ENCODE results near the gene GSTO2.

GSTO2 gene

DNA sequence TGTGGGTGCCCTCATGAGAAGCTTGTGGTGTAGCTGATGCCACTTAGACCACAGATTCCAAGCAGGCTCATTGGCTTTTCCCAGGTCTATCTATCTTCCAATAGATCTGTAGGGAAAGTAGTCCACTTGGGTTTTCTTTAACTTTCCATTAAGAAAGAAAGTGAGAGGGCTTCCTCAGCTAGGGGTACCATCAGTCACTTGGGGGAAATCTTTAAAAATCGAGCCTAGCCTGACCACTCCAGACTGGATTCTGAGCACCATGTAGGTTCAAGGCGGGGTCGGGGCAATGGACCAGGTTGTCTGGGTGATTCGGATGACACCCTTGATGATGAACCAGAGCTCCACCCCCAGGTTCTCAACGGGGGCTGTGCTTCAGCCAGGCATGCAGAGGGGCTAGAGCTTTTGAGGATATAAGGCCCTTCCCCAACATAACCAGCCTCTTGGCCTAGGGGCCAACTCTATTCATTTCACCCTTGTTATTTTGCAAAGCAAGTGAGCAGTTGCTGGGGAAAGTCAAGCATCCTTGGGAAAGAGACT, 42.3 kb downstream of the GSTO2 start:
- H3K36me3 ChIP-seq (ENCODE audit: control insufficient read depth, insufficient read depth, low read length), result peaks cover 49% of the 10 kb centered on the region
- H3K27me3 ChIP-seq (ENCODE audit: control insufficient read depth, insufficient read depth, low read length), result no peaks in the 10 kb centered on the region
- no peaks in the 10 kb centered on the region for H3K4me1 ChIP-seq (ENCODE audit: control insufficient read depth, insufficient read depth, low read length)
- no peak overlapping the region for H3K9ac ChIP-seq (ENCODE audit: low read depth, low read length)
- no peak overlapping the region for H3K4me3 ChIP-seq (ENCODE audit: low read depth, low read length)
- H3K9me3 ChIP-seq (ENCODE audit: control insufficient read depth, insufficient read depth, low read length), result no peaks in the 10 kb centered on the region
- no peak overlapping the region for H3K27ac ChIP-seq (ENCODE audit: low read depth, low read length)

DNA sequence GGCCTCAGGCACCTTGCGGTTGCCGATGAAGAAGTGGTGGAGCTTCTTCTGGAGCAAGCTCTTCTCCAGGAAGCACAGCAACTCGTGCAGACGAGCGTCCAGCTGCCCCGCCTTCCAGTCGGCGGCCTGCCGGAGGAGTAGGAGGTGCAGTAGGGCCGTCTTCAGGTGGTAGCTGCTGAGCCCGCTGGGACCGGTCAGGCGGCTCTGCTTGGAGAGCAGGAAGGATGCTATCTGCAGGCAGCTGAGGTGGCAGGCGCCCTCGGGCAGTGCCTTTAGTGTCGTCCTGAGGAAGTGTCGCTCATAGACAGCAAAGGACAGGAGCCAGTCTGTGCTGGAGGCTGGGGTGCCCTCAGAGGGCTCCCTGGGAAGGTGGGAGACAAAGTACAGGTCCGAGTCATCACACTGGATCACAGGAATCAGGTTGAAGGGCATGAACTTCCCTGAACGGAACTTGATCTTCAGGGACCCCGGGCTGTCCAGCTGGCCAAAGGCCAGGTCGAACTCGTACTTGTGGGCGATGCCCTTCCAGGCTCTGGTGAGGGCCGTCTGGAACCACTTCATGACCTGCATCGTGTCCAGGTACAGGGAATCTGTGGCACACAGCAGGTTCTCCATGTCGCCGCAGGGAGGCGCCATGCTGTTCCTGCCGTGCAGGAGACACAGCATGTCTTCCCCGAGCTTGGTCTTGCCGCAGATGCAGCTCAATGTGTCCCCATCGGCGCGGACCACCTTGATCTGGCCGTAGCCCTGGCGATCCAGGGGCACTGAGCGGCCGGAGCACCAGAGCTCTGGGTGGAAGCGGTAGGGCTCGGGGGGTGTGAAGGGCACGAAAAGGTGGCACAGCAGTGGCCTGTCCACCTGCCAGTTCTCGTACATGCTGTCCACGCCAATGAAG, 45.9 kb downstream of the GSTO2 start:
- no peak overlapping the region for H3K4me3 ChIP-seq (ENCODE audit: low read depth, low read length)
- H3K36me3 ChIP-seq (ENCODE audit: control insufficient read depth, insufficient read depth, low read length), result peaks cover 49% of the 10 kb centered on the region
- no peak overlapping the region for H3K9ac ChIP-seq (ENCODE audit: low read depth, low read length)
- no peak overlapping the region for H3K27ac ChIP-seq (ENCODE audit: low read depth, low read length)
- H3K9me3 ChIP-seq (ENCODE audit: control insufficient read depth, insufficient read depth, low read length), result no peaks in the 10 kb centered on the region
- H3K27me3 ChIP-seq (ENCODE audit: control insufficient read depth, insufficient read depth, low read length), result no peaks in the 10 kb centered on the region
- peaks cover 23% of the 10 kb centered on the region for H3K4me1 ChIP-seq (ENCODE audit: control insufficient read depth, insufficient read depth, low read length)

DNA sequence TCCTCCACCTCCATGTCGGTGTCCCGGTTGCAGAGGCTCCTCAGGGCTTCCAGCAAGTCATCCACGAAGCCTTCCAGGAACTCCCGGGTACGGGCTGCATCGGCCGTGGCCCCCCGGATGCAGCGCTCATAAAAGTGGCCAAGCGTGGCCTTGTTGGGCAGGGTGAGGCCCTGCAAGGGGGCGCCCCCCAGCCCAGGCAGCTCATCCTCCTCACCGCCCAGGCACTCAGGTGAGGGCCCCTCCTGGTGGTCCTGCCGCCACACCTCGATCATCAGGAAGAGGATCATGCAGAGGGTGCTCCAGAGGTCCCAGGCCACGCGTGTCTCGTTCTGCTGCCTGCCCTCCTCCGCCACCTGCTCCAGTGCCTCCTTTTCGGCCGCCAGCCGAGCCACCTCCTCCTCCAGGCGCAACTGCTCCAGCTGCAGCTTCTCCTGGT, 46.5 kb downstream of the GSTO2 start:
- Histone ChIP-seq H3K9ac (ENCODE audit: low read depth, low read length) (no peak overlapping the region), H3K4me1 (ENCODE audit: control insufficient read depth, insufficient read depth, low read length) (peaks cover 27% of the 10 kb centered on the region), H3K36me3 (ENCODE audit: control insufficient read depth, insufficient read depth, low read length) (peaks cover 46% of the 10 kb centered on the region), H3K27me3 (ENCODE audit: control insufficient read depth, insufficient read depth, low read length) (no peaks in the 10 kb centered on the region), H3K4me3 (ENCODE audit: low read depth, low read length) (no peak overlapping the region), H3K27ac (ENCODE audit: low read depth, low read length) (no peak overlapping the region), H3K9me3 (ENCODE audit: control insufficient read depth, insufficient read depth, low read length) (no peaks in the 10 kb centered on the region)

DNA sequence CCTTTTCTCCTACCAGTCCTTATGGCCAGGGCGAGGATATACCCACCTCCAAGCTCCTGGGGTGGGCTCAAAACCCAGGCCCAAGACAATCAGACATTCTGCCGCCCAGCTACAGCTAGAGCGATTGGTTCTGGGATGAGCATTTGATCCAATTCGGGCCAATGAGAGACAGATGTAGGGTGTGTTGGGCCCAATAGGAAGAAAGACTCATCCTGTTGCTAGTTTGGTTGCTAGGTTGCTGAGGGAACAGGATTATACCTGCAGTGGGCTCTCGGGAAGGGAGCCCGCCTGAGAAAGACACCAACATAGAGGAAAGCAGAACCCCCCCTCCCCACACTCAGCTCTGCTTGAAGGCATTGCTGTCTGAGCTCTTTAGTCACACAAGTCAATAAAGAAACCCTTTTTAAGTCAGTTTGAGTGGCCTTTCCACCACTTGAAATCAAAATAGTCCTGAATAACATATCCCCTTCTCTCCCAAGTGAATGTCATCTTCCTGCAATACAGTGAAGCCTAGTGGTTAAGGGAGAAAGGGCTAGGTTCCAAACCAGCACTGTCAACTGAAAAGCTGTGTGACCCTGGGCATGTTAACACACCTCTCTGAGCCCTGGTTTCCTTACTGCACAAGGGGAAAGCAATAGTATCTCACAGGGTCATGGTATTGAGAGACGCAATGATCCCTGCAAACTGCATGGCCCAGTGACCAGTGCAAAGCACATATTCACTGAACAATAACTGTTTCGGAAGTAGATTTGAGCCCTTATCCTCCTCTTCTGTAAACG, 47.5 kb downstream of the GSTO2 start:
- H3K4me3 ChIP-seq (ENCODE audit: low read depth, low read length), result no peak overlapping the region
- H3K4me1 ChIP-seq (ENCODE audit: control insufficient read depth, insufficient read depth, low read length), result peaks cover 27% of the 10 kb centered on the region
- H3K9ac ChIP-seq (ENCODE audit: low read depth, low read length), result no peak overlapping the region
- H3K36me3 ChIP-seq (ENCODE audit: control insufficient read depth, insufficient read depth, low read length), result peaks cover 37% of the 10 kb centered on the region
- H3K27ac ChIP-seq (ENCODE audit: low read depth, low read length), result no peak overlapping the region
- H3K27me3 ChIP-seq (ENCODE audit: control insufficient read depth, insufficient read depth, low read length), result no peaks in the 10 kb centered on the region
- no peaks in the 10 kb centered on the region for H3K9me3 ChIP-seq (ENCODE audit: control insufficient read depth, insufficient read depth, low read length)

DNA sequence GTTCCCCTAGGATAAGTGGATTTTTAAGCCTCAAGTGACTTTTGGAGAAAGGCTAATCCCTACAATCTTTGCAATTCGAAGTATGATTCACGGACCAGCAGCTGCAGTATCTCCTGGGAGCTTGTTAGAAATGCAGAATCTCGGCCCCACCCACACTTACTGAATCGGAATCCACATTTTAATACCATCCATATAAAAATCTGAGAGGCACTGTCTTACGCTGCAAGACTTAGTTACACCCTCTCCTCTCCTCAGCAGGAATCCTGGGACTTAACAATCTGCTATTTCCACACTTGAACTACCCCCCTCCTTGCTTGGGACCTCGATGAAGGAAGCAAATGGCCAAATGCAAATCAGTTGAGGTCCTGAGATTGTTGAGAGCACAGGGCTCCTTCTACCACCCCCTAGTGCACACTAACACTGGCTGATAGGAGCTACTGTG, 48.3 kb downstream of the GSTO2 start:
- no peak overlapping the region for H3K4me3 ChIP-seq (ENCODE audit: low read depth, low read length)
- peak overlapping the region; percentile 17 for H3K27ac ChIP-seq (ENCODE audit: low read depth, low read length)
- H3K9ac ChIP-seq (ENCODE audit: low read depth, low read length), result no peak overlapping the region
- peaks cover 37% of the 10 kb centered on the region for H3K36me3 ChIP-seq (ENCODE audit: control insufficient read depth, insufficient read depth, low read length)
- no peaks in the 10 kb centered on the region for H3K27me3 ChIP-seq (ENCODE audit: control insufficient read depth, insufficient read depth, low read length)
- peaks cover 33% of the 10 kb centered on the region for H3K4me1 ChIP-seq (ENCODE audit: control insufficient read depth, insufficient read depth, low read length)
- no peaks in the 10 kb centered on the region for H3K9me3 ChIP-seq (ENCODE audit: control insufficient read depth, insufficient read depth, low read length)

DNA sequence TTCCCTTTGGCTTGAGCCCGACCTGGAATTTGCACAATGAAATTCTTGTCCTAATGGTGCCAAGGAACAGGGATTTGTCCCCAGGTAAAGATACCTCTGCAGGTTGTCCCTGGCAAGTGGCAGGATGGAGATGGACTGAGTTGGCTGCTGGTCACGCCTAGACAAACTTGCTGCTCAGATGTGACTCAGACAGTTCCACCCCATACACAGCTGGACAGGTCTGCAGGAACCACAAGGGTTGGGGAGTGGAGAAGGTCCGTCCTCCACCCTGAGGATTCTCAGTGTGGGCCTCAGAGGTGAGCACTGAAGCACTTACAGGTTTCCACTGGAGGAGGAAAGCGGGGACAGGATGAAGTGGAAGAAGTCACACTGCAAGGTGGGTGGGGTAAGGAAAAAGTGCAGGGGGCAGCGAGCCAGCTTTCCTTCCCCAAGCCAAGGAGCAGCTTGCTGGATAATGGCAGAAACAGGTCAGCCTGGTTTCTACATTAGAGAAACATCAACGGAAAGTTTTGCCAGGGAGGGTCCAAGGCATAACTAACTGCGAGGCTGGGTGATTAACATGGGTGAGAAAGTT, 48.8 kb downstream of the GSTO2 start:
- no peaks in the 10 kb centered on the region for H3K27me3 ChIP-seq (ENCODE audit: control insufficient read depth, insufficient read depth, low read length)
- peaks cover 33% of the 10 kb centered on the region for H3K36me3 ChIP-seq (ENCODE audit: control insufficient read depth, insufficient read depth, low read length)
- H3K4me1 ChIP-seq (ENCODE audit: control insufficient read depth, insufficient read depth, low read length), result peaks cover 38% of the 10 kb centered on the region
- H3K9ac ChIP-seq (ENCODE audit: low read depth, low read length), result no peak overlapping the region
- H3K9me3 ChIP-seq (ENCODE audit: control insufficient read depth, insufficient read depth, low read length), result no peaks in the 10 kb centered on the region
- H3K4me3 ChIP-seq (ENCODE audit: low read depth, low read length), result no peak overlapping the region
- H3K27ac ChIP-seq (ENCODE audit: low read depth, low read length), result peak overlapping the region; percentile 7

DNA sequence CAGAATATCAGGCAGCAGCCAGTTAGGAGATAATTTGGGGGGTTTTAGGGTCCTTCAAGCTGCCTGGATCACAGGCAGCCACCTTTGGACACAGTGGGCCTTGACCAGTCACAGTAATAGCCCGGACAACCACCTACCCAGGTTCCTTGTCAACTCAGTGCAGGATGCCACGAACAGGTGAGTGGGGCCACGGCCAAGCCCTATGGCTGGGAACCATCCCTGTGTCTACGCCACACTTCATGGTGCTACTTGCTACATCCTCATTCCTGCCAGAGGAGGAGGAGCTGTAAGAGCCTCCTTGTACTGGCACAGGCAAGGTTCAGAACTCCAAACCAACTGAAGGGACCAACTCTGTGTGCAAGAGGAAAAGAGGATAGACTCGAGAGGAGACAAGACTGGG, 49.3 kb downstream of the GSTO2 start:
- no peak overlapping the region for H3K27ac ChIP-seq (ENCODE audit: low read depth, low read length)
- no peak overlapping the region for H3K4me3 ChIP-seq (ENCODE audit: low read depth, low read length)
- no peak overlapping the region for H3K9ac ChIP-seq (ENCODE audit: low read depth, low read length)
- H3K27me3 ChIP-seq (ENCODE audit: control insufficient read depth, insufficient read depth, low read length), result no peaks in the 10 kb centered on the region
- H3K9me3 ChIP-seq (ENCODE audit: control insufficient read depth, insufficient read depth, low read length), result no peaks in the 10 kb centered on the region
- H3K36me3 ChIP-seq (ENCODE audit: control insufficient read depth, insufficient read depth, low read length), result peaks cover 27% of the 10 kb centered on the region
- H3K4me1 ChIP-seq (ENCODE audit: control insufficient read depth, insufficient read depth, low read length), result peaks cover 43% of the 10 kb centered on the region

DNA sequence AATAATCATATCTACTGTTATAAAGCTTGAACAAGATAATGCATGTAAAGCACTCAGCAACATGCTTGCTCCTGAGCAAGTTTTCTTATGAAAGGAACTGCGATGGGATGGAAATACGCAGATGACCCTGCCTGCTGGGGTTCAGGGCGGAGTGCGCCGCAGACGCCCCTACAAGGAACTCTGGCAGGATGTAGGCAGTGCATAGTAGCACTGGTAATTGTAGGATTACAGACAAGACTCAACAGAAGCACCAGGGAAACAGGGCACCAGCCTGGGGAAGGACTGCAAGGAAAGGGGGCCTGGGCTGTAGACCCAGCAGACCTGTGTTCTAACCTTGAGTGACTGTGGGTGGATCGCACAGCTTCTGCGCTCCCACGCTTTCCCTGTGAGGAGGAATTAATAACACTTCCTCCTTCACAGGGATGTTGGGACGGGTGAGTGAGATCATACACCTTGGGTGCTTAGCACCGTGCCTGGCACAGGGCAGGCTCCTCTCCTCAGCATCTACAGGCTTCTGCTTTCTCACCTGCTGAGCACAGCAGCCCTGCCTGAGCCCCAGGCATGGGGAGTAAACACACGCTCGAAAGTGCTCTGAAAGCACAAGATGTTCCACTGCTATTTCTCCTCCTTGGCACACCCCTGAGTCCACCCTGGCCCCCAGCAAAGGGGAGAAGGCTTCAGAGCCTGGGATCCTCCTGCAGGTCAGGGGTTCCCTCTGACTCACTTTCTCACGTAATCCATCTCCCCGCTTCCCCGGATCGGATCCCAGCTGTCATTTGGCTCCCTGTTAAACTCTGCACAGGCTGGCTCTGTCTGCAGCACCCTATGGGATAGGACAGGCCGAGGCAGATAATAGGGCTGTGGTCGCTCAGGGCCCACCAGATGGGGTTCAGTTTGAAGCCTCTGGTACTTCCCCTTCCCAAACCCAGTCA, 50.1 kb downstream of the GSTO2 start:
- H3K36me3 ChIP-seq (ENCODE audit: control insufficient read depth, insufficient read depth, low read length), result peaks cover 20% of the 10 kb centered on the region
- no peak overlapping the region for H3K4me3 ChIP-seq (ENCODE audit: low read depth, low read length)
- H3K27ac ChIP-seq (ENCODE audit: low read depth, low read length), result no peak overlapping the region
- H3K4me1 ChIP-seq (ENCODE audit: control insufficient read depth, insufficient read depth, low read length), result peaks cover 51% of the 10 kb centered on the region
- no peaks in the 10 kb centered on the region for H3K9me3 ChIP-seq (ENCODE audit: control insufficient read depth, insufficient read depth, low read length)
- H3K27me3 ChIP-seq (ENCODE audit: control insufficient read depth, insufficient read depth, low read length), result no peaks in the 10 kb centered on the region
- no peak overlapping the region; the same call in 1 of the 2 replicates for H3K9ac ChIP-seq (ENCODE audit: low read depth, low read length)

DNA sequence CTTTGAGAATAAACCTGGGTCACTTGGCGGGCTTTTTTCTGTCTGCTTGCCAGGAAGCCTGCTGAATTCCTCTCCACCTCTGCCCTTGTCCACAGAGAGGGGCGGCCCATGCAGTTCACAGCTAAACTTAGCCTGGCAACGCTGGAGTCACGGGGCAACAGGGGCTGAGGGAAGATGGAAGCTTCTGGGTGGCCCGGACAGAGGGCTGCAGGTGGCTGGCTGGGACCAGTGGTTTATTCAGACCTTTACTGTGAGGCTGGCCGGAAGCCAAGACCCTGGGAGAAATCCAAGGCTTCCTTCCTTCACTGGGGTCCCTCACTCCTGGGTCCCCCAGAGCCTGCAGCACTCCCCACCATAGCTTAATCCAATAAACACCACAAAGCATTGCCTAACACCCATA, 52.2 kb downstream of the GSTO2 start:
- Histone ChIP-seq H3K9me3 (ENCODE audit: control insufficient read depth, insufficient read depth, low read length) (no peaks in the 10 kb centered on the region), H3K36me3 (ENCODE audit: control insufficient read depth, insufficient read depth, low read length) (no peaks in the 10 kb centered on the region), H3K4me3 (ENCODE audit: low read depth, low read length) (no peak overlapping the region), H3K9ac (ENCODE audit: low read depth, low read length) (no peak overlapping the region), H3K27me3 (ENCODE audit: control insufficient read depth, insufficient read depth, low read length) (no peaks in the 10 kb centered on the region), H3K4me1 (ENCODE audit: control insufficient read depth, insufficient read depth, low read length) (peaks cover 55% of the 10 kb centered on the region), H3K27ac (ENCODE audit: low read depth, low read length) (no peak overlapping the region)

All from HUES48 (cell line).